Esophagus squamous epithelium (tissue), 4 donors: ENCODE measurements around the gene FGF14.

Source experiments
- POLR2A ChIP-seq, 4 donors: fragments of 450-650 bp; IDR thresholded peaks; one replicate each; pipeline ENCODE4 v1.6.1; 2017; ENCODE audit warnings: antibody characterized with exemption in 4 of 4, mild to moderate bottlenecking in 4 of 4, moderate library complexity in 3 of 4
- TF ChIP-seq, protein P1 (sequence below), 6 experiments: fragments of 450-650 bp in 4 of 6; fragments of 200-600 bp in 2 of 6; sonication (generic) in 2 of 6; IDR thresholded peaks; one replicate each; pipeline ENCODE4 v1.5.1; 2016 to 2019; ENCODE audit warnings: antibody characterized with exemption in 6 of 6, mild to moderate bottlenecking in 4 of 6, moderate library complexity in 4 of 6

DNA sequence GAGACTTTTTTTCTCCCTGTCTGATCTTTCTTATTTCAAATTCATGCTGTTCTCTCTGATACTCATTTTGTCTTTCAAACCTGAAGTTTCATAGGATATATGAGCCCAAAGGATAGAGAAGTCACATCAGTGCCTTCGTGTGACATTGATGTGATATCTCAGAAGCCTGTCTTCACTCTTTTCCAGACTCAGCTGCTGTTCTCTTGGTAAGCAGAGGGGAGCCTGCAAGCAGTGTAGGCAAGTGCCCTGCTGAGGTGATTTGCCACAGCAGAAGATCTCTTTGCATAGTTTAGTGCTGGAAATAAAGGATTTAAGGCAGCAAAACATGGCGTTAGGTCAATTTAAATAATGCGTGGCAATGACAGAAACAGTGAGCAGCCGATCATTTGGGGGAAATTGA is 602.7 kb downstream of the FGF14 start:
- TF ChIP-seq, protein P1, sequence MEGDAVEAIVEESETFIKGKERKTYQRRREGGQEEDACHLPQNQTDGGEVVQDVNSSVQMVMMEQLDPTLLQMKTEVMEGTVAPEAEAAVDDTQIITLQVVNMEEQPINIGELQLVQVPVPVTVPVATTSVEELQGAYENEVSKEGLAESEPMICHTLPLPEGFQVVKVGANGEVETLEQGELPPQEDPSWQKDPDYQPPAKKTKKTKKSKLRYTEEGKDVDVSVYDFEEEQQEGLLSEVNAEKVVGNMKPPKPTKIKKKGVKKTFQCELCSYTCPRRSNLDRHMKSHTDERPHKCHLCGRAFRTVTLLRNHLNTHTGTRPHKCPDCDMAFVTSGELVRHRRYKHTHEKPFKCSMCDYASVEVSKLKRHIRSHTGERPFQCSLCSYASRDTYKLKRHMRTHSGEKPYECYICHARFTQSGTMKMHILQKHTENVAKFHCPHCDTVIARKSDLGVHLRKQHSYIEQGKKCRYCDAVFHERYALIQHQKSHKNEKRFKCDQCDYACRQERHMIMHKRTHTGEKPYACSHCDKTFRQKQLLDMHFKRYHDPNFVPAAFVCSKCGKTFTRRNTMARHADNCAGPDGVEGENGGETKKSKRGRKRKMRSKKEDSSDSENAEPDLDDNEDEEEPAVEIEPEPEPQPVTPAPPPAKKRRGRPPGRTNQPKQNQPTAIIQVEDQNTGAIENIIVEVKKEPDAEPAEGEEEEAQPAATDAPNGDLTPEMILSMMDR (IDR thresholded peaks at IDR 0.05) = no peak
- no peak for TF ChIP-seq POLR2A (IDR thresholded peaks at IDR 0.05)
